Measurements from ENCODE around the gene ADCY5.

ADCY5 gene

GRCh38 chr3:123365450-123366143 is 83.3 kb downstream of the ADCY5 start:
- TF ChIP-seq, protein P1, sequence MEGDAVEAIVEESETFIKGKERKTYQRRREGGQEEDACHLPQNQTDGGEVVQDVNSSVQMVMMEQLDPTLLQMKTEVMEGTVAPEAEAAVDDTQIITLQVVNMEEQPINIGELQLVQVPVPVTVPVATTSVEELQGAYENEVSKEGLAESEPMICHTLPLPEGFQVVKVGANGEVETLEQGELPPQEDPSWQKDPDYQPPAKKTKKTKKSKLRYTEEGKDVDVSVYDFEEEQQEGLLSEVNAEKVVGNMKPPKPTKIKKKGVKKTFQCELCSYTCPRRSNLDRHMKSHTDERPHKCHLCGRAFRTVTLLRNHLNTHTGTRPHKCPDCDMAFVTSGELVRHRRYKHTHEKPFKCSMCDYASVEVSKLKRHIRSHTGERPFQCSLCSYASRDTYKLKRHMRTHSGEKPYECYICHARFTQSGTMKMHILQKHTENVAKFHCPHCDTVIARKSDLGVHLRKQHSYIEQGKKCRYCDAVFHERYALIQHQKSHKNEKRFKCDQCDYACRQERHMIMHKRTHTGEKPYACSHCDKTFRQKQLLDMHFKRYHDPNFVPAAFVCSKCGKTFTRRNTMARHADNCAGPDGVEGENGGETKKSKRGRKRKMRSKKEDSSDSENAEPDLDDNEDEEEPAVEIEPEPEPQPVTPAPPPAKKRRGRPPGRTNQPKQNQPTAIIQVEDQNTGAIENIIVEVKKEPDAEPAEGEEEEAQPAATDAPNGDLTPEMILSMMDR (IDR thresholded peaks at IDR 0.05), result peak; percentile 51

GRCh38 chr3:123361071-123361470 is 87.8 kb downstream of the ADCY5 start:
- TF ChIP-seq, protein P1 (IDR thresholded peaks at IDR 0.05), result no peak

DNA sequence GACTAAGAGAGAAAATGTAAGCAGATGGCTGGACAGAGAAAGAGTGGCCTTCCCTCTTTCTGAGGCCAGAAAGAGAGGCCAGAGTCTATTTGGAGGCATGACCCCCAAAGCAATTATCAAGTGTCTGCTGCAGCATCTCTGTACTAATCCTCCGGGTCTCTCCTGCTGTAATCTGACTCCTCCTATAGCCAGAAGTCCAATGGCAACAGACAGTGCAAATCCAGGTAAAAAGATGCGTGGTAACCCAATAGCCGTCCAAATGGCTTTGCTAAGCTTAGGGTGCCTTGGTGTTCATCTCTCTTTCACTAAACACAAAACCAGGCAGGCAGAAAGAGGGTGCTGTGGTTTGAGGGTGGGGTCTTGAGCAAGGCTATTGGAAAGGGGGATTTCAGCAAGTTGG is 91.6 kb downstream of the ADCY5 start:
- TF ChIP-seq, protein P1 (IDR thresholded peaks at IDR 0.05), result no peak

GRCh38 chr3:123353850-123354233 is 95.0 kb downstream of the ADCY5 start:
- TF ChIP-seq, protein P1 (IDR thresholded peaks at IDR 0.05), result no peak

DNA sequence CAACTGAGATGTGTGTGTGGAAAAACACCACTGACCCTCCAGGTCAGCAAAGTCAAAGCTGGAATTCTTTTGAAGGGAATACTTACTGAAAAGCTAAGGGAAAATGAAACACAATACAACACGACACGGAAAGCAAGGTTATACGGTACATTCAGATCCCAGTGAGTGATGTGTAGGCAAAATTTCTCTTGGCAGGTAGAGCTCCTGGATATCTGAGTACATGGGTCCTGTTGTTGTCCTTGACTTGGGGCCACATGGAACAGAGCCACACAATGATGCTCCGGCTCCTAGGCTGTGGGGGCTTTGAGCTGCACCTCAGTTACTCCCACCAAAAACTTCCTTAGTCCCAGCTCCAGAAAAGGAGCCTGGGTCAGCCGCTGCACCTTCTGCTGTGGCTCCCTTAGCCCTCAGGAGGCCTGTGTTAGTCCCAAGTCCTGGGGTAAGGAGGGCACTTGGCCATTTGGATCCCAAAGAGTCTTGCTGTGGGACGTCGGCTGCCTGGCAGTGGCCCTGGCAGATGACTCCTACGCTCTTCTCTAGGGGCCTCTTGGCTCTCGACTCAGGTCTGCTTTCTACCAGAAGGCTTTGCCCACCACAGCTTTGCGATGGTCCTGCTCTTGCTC is 95.6 kb downstream of the ADCY5 start:
- TF ChIP-seq, protein P1 (IDR thresholded peaks at IDR 0.05), result no peak

DNA sequence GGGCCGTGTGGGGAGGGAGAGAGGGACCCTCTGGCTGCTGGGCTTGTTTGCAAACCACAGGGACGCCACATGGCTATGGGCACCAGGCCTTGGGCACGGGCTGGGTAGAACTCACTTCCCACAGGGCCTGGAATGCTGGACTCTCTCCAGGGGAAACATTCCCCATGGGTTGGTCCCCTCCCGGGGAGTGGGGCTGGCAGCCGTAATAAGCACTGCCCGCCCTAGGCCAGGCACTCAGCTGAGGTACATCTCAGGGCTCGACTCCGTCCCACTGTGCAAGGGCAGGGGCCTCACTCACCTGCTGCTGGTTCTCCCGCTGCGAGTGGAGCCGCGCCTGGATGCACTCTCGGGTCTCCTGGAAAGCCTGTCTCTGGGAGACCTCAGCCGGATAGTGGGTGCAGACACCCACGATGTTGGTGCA is 96.7 kb downstream of the ADCY5 start:
- TF ChIP-seq, protein P1 (IDR thresholded peaks at IDR 0.05), result no peak

DNA sequence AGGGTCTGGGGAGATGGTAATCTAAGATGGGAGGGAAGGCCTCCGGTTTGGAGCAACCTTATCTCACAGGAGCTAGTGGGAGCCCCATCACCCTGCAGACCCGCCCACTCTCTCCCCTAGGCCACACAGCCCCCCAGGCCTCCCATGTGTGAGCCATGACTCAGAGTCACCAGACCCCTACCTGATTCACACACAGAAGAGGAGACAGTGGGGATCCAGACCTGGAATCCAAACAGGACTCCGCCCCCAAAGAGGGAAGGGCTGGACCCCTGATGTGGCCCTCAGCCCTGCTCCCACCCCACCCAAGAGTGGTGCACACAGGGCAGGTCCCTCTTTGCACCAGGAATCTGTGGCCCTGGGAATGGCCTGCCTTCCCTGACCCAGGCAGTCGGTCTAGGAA is 97.4 kb downstream of the ADCY5 start:
- TF ChIP-seq, protein P1 (IDR thresholded peaks at IDR 0.05), result no peak
